ENCODE measurements around the gene RHOBTB3.

DNA sequence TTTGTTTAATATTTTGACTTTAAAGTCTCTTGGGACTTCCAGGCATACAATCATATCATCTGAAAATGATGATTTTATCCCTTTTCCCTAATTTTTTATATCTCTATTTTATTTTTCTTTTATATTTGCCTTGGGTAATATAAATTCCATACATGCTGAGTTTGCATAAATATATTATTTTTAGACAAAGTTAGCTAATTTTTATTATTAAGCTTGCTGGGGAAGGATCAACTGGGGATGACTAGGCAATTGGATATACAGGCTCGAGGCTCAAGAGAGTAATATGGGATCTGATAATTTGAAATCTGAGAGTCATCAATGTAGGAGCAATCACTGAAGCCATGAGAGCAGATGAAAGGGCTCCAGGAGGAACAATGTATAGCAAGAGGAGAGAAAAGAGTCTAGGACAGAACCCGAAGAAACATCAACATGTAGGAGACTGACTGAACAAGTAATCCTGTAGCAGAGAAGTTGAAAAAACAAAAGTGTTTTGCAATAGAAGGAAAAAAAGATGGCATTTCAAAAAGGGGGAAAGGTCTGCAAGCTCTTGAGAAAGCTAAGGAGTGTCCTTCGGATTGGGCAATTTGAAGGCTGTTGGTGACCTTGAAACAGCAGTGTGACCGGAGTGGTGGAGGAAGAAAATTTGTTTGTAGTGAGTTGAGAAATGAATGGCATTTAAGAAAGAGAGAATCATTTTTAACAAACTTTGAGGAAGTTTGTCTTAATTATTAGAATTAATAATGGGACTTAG is 17.0 kb upstream of the RHOBTB3 start:
- no peak for TF ChIP-seq EZH2 (IDR thresholded peaks at IDR 0.05; ENCODE audit: insufficient read depth, low read length)
- TF ChIP-seq, protein P1, sequence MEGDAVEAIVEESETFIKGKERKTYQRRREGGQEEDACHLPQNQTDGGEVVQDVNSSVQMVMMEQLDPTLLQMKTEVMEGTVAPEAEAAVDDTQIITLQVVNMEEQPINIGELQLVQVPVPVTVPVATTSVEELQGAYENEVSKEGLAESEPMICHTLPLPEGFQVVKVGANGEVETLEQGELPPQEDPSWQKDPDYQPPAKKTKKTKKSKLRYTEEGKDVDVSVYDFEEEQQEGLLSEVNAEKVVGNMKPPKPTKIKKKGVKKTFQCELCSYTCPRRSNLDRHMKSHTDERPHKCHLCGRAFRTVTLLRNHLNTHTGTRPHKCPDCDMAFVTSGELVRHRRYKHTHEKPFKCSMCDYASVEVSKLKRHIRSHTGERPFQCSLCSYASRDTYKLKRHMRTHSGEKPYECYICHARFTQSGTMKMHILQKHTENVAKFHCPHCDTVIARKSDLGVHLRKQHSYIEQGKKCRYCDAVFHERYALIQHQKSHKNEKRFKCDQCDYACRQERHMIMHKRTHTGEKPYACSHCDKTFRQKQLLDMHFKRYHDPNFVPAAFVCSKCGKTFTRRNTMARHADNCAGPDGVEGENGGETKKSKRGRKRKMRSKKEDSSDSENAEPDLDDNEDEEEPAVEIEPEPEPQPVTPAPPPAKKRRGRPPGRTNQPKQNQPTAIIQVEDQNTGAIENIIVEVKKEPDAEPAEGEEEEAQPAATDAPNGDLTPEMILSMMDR (IDR thresholded peaks at IDR 0.05; ENCODE audit: insufficient read depth, low read depth, low read length): no peak

Measured in astrocyte (in vitro differentiated cells and primary cell).